Uterus (tissue), 2 donors: ENCODE data around the gene ONECUT1.

Experiments used
- POLR2A ChIP-seq, 2 donors: fragments of 450-650 bp; IDR thresholded peaks; one replicate each; pipeline ENCODE4 v1.6.1; 2016; ENCODE audit warnings: antibody characterized with exemption in 2 of 2, mild to moderate bottlenecking in 1 of 2, moderate library complexity in 1 of 2
- TF ChIP-seq, protein P1 (sequence below), 4 experiments: fragments of 200-600 bp in 2 of 4; fragments of 450-650 bp in 2 of 4; sonication (generic) in 2 of 4; IDR thresholded peaks; one replicate each; pipeline ENCODE4 v1.5.1; 2016 to 2019; ENCODE audit warnings: antibody characterized with exemption in 4 of 4, mild to moderate bottlenecking in 2 of 4, moderate library complexity in 1 of 4

GRCh38 chr15:52804526-52805081 is 14.5 kb upstream of the ONECUT1 start:
- TF ChIP-seq, protein P1, sequence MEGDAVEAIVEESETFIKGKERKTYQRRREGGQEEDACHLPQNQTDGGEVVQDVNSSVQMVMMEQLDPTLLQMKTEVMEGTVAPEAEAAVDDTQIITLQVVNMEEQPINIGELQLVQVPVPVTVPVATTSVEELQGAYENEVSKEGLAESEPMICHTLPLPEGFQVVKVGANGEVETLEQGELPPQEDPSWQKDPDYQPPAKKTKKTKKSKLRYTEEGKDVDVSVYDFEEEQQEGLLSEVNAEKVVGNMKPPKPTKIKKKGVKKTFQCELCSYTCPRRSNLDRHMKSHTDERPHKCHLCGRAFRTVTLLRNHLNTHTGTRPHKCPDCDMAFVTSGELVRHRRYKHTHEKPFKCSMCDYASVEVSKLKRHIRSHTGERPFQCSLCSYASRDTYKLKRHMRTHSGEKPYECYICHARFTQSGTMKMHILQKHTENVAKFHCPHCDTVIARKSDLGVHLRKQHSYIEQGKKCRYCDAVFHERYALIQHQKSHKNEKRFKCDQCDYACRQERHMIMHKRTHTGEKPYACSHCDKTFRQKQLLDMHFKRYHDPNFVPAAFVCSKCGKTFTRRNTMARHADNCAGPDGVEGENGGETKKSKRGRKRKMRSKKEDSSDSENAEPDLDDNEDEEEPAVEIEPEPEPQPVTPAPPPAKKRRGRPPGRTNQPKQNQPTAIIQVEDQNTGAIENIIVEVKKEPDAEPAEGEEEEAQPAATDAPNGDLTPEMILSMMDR (IDR thresholded peaks at IDR 0.05) = no peak
- TF ChIP-seq POLR2A (IDR thresholded peaks at IDR 0.05) = no peak
